OCI-LY7 (cell line): Measurements from ENCODE around the gene CCDC172. TPM values are rescaled to one million over a fixed set of nuclear protein-coding genes. Genes with fewer than 3 reads are reported as not detected.

ENCODE experiments used
- BruUV-seq: library from RNA; stranded (reverse); fragments of 400-500 nt; replicated peaks from 2 replicates; lab custom pipeline; 2021; lab: Mats Ljungman, UMichigan
- CTCF ChIA-PET: fragments of 300-600 bp; sonication (Branson Sonifier 250); formaldehyde crosslinking; loops from one replicate; lab custom pipeline; 2022; ENCODE audit warnings: antibody characterized with exemption; ENCODE audit not compliant: unreplicated experiment; lab: Charles Lee
- POLR2A ChIA-PET: fragments of 300-600 bp; sonication (Branson Sonifier 250); formaldehyde crosslinking; loops from one replicate; lab custom pipeline; 2022; ENCODE audit warnings: antibody characterized with exemption; lab: Charles Lee
- DNase-seq: peaks from one replicate; pipeline ENCODE4 v3.0.0-alpha.2; 2015; ENCODE audit warnings: low spot score
- H2AFZ ChIP-seq: fragments of 200-600 bp; sonication (generic), shearing (Covaris generic); 2 replicates; pipeline ENCODE4 v1.6.1; 2014; ENCODE audit warnings: mild to moderate bottlenecking, antibody characterized with exemption, low read length, moderate library complexity
- H3K27ac ChIP-seq: fragments of 200-600 bp; sonication (generic); 2 replicates; pipeline ENCODE4 v1.5.1; 2014; ENCODE audit warnings: mixed run types, low read depth, mild to moderate bottlenecking, moderate library complexity, low read length, inconsistent platforms; ENCODE audit not compliant: poor library complexity, severe bottlenecking
- H3K36me3 ChIP-seq: fragments of 200-600 bp; sonication (generic); 2 replicates; pipeline ENCODE4 v1.6.1; 2014; ENCODE audit warnings: mild to moderate bottlenecking, antibody characterized with exemption, low read length, moderate library complexity, mixed read lengths; ENCODE audit not compliant: insufficient read depth
- H3K4me1 ChIP-seq: fragments of 200-600 bp; sonication (generic); 2 replicates; pipeline ENCODE4 v1.5.1; 2014; ENCODE audit warnings: mild to moderate bottlenecking, low read length; ENCODE audit not compliant: insufficient read depth, poor library complexity, severe bottlenecking
- H3K4me2 ChIP-seq: fragments of 200-600 bp; sonication (generic); 2 replicates; pipeline ENCODE4 v1.6.1; 2014; ENCODE audit warnings: mild to moderate bottlenecking, low read length
- H3K4me3 ChIP-seq: fragments of 200-600 bp; sonication (generic); 2 replicates; pipeline ENCODE4 v1.5.1; 2014; ENCODE audit warnings: mild to moderate bottlenecking, low read depth, low read length; ENCODE audit not compliant: poor library complexity, severe bottlenecking
- H3K79me2 ChIP-seq: fragments of 200-600 bp; sonication (generic); 2 replicates; pipeline ENCODE4 v1.6.1; 2016; ENCODE audit warnings: low read depth, mild to moderate bottlenecking, low read length, moderate library complexity, mixed read lengths; ENCODE audit not compliant: insufficient read depth
- H3K9me2 ChIP-seq: fragments of 200-600 bp; sonication (generic); 2 replicates; pipeline ENCODE4 v1.6.1; 2016; ENCODE audit warnings: mild to moderate bottlenecking, low read length, mixed read lengths; ENCODE audit not compliant: insufficient read depth
- H3K9me3 ChIP-seq: fragments of 200-600 bp; sonication (generic); 2 replicates; pipeline ENCODE4 v1.6.1; 2014; ENCODE audit warnings: mild to moderate bottlenecking, mixed run types, low read length, mixed read lengths
- H4K20me1 ChIP-seq: fragments of 200-600 bp; sonication (generic); 2 replicates; pipeline ENCODE4 v1.6.1; 2014; ENCODE audit warnings: mild to moderate bottlenecking, antibody characterized with exemption, low read length, moderate library complexity, mixed read lengths; ENCODE audit not compliant: insufficient read depth
- CTCF ChIP-seq: fragments of 200-600 bp; sonication (generic); conservative IDR thresholded peaks from 2 replicates; pipeline ENCODE4 v1.5.1; 2014; ENCODE audit warnings: mild to moderate bottlenecking, antibody characterized with exemption, low read length, moderate library complexity, mixed read lengths
- EZH2phosphoT487 ChIP-seq: fragments of 200-600 bp; sonication (generic); IDR thresholded peaks from 2 replicates; pipeline ENCODE4 v1.6.1; 2018; ENCODE audit warnings: low read depth, borderline replicate concordance, mild to moderate bottlenecking, mixed run types, antibody characterized with exemption, low read length, moderate library complexity, mixed read lengths
- intact Hi-C: fragments of 100-400 bp; cut with micrococcal nuclease; formaldehyde crosslinking; loops from one replicate; pipeline ENCODE4 v1.10.0; 2022; ENCODE audit not compliant: unreplicated experiment
- total RNA-seq, 2 experiments: library from RNA; depleted of rRNA in 1 of 2; stranded (reverse); fragments of >200 nt in 1 of 2; shearing (Covaris generic) in 1 of 2; gene quantifications; 2 replicates each; pipeline ENCODE4 v1.2.3, GENCODE V29; 2014 to 2022

CCDC172 gene
- total RNA-seq, 2 experiments from 2014 or later = not detected

DNA sequence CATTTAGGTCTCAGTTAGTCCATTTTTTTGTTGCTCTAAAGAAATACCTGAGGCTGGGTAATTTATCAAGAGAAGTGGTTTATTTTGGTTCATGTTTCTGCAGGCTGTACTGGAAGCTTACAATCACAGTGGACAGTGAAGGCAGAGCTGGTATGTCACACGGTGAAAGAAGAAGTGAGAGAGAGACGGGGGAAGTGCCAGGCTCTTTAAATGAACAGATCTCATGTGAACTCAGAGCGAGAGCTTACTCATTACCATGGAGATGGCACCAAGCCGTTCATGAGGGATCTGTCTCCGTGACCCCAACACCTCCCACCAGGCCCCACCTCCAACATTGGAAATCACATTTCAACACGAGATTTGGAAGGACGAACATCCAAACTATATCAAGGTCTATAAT lies 84.5 kb downstream of the CCDC172 start:
- ChIA-PET CTCF (no interaction called here), POLR2A (interaction anchor here (0.7 kb wide), 1 partner anchor 1064 kb away, joined by 3 read pairs; no protein-coding TSS in a partner anchor)
- no TSS peak for BruUV-seq
- Histone ChIP-seq H2AFZ (no peak overlapping the region), H3K9me2 (no peaks in the 10 kb centered on the region), H4K20me1 (no peaks in the 10 kb centered on the region), H3K36me3 (no peaks in the 10 kb centered on the region), H3K9me3 (no peaks in the 10 kb centered on the region), H3K27ac (no peak overlapping the region), H3K4me1 (no peaks in the 10 kb centered on the region), H3K4me2 (no peak overlapping the region), H3K79me2 (no peaks in the 10 kb centered on the region), H3K4me3 (no peak overlapping the region)
- intact Hi-C loops = no loop called here
- DNase-seq = no peak
- TF ChIP-seq CTCF (no peak), EZH2phosphoT487 (no peak)

GRCh38 chr10:116410351-116410750 lies 86.1 kb downstream of the CCDC172 start:
- BruUV-seq = no TSS peak
- CTCF ChIA-PET = no interaction called here
- H4K20me1 ChIP-seq = no peaks in the 10 kb centered on the region

More at GRCh38 chr10:116410351-116410750, 86.1 kb downstream of the CCDC172 start:
- TF ChIP-seq EZH2phosphoT487 = no peak
- no peak for TF ChIP-seq CTCF
- POLR2A ChIA-PET = no interaction called here
- no peaks in the 10 kb centered on the region for H3K36me3 ChIP-seq
- H3K27ac ChIP-seq = no peak overlapping the region
- no peaks in the 10 kb centered on the region for H3K9me2 ChIP-seq
- no peak overlapping the region for H2AFZ ChIP-seq
- no peaks in the 10 kb centered on the region for H3K4me1 ChIP-seq
- no peaks in the 10 kb centered on the region for H3K9me3 ChIP-seq
- intact Hi-C loops = no loop called here
- DNase-seq = no peak
- no peak overlapping the region for H3K4me2 ChIP-seq
- H3K79me2 ChIP-seq = no peaks in the 10 kb centered on the region
- H3K4me3 ChIP-seq = no peak overlapping the region
